Rectal smooth muscle tissue (tissue), 1 donor: ENCODE measurements around the gene GADL1.

Source experiments
- H3K27ac ChIP-seq: one replicate; pipeline ENCODE4 v1.7.0; 2013; ENCODE audit warnings: low read depth, low read length, inconsistent platforms
- H3K27me3 ChIP-seq: one replicate; pipeline ENCODE4 v1.7.0; 2013; ENCODE audit warnings: low read length; ENCODE audit not compliant: control insufficient read depth, insufficient read depth
- H3K36me3 ChIP-seq: one replicate; pipeline ENCODE4 v1.7.0; 2013; ENCODE audit warnings: low read length; ENCODE audit not compliant: control insufficient read depth, insufficient read depth
- H3K4me1 ChIP-seq: one replicate; pipeline ENCODE4 v1.7.0; 2013; ENCODE audit warnings: low read length; ENCODE audit not compliant: control insufficient read depth, insufficient read depth
- H3K4me3 ChIP-seq: one replicate; pipeline ENCODE4 v1.7.0; 2013; ENCODE audit warnings: low read length
- H3K9ac ChIP-seq: one replicate; pipeline ENCODE4 v1.7.0; 2013; ENCODE audit warnings: low read length

The GADL1 gene

GRCh38 chr3:30835667-30836066, 58.8 kb downstream of the GADL1 start:
- no peaks in the 10 kb centered on the region for H3K27me3 ChIP-seq
- H3K36me3 ChIP-seq = no peaks in the 10 kb centered on the region
- H3K4me3 ChIP-seq = no peak overlapping the region
- H3K4me1 ChIP-seq = no peaks in the 10 kb centered on the region
- H3K27ac ChIP-seq = no peak overlapping the region
- H3K9ac ChIP-seq = no peak overlapping the region

GRCh38 chr3:30832961-30833575, 61.4 kb downstream of the GADL1 start:
- Histone ChIP-seq H3K9ac (no peak overlapping the region), H3K36me3 (no peaks in the 10 kb centered on the region), H3K27me3 (no peaks in the 10 kb centered on the region)

GRCh38 chr3:30827080-30827479, 67.4 kb downstream of the GADL1 start:
- no peak overlapping the region for H3K4me3 ChIP-seq
- H3K4me1 ChIP-seq = no peaks in the 10 kb centered on the region
- no peak overlapping the region for H3K27ac ChIP-seq
- H3K9ac ChIP-seq = no peak overlapping the region
- H3K27me3 ChIP-seq = no peaks in the 10 kb centered on the region
- H3K36me3 ChIP-seq = no peaks in the 10 kb centered on the region

More at GRCh38 chr3:30832961-30833575, 61.4 kb downstream of the GADL1 start:
- Histone ChIP-seq H3K27ac (no peak overlapping the region), H3K4me1 (no peaks in the 10 kb centered on the region), H3K4me3 (no peak overlapping the region)

DNA sequence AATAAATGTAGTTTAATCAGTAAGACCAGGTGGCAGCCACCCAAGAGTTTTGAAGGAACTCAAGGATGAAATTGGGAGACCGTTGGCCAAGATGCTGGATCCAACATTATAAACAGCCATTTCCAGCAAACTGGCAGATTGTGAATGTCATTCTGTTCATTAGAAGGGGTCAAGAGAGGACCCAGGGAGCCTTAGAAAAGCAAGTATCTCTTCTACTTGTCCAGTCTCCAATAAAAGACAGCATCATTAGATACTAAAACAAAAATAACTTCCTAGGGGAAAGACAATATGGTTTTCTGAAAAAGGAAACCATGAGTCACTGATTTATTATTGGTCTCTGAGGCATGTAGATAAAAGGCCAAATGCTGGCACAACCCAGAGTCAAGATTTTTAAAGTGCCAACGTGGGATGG, 67.9 kb downstream of the GADL1 start:
- H3K4me3 ChIP-seq = no peak overlapping the region
- no peaks in the 10 kb centered on the region for H3K4me1 ChIP-seq
- H3K9ac ChIP-seq = no peak overlapping the region
- H3K36me3 ChIP-seq = no peaks in the 10 kb centered on the region
- H3K27me3 ChIP-seq = no peaks in the 10 kb centered on the region
- no peak overlapping the region for H3K27ac ChIP-seq

GRCh38 chr3:30819067-30819798, 75.2 kb downstream of the GADL1 start:
- H3K36me3 ChIP-seq = no peaks in the 10 kb centered on the region
- no peak overlapping the region for H3K27ac ChIP-seq
- H3K9ac ChIP-seq = no peak overlapping the region
- H3K4me3 ChIP-seq = no peak overlapping the region
- no peaks in the 10 kb centered on the region for H3K4me1 ChIP-seq
- no peaks in the 10 kb centered on the region for H3K27me3 ChIP-seq

DNA sequence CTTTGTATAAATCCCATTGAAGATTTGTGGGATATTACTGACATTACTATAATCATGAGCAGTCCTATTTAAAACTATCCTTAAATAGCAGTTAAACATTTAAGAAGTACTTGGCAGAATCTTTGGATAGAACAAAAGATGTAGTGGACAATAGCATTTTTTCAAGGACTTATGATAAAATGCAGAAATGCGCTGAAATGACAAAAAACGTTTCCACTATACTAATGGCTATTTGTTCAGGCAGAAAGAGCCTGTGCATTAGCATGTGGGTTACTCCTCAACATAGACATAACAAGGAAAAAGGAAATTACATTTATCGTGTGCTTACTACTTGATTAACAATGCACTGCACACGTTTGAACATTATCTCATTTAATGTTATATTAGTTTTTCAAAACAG, 80.7 kb downstream of the GADL1 start:
- no peak overlapping the region for H3K27ac ChIP-seq
- no peaks in the 10 kb centered on the region for H3K36me3 ChIP-seq
- peaks cover 5% of the 10 kb centered on the region for H3K4me1 ChIP-seq
- H3K9ac ChIP-seq = no peak overlapping the region
- no peak overlapping the region for H3K4me3 ChIP-seq
- no peaks in the 10 kb centered on the region for H3K27me3 ChIP-seq

- no peaks in the 10 kb centered on the region for H3K36me3 ChIP-seq
- H3K4me3 ChIP-seq = peak overlapping the region; percentile 11
- H3K4me1 ChIP-seq = peaks cover 5% of the 10 kb centered on the region
- no peak overlapping the region for H3K27ac ChIP-seq
- no peak overlapping the region for H3K9ac ChIP-seq
- H3K27me3 ChIP-seq = no peaks in the 10 kb centered on the region
These were observed 83.2 kb downstream of the GADL1 start for GRCh38 chr3:30811151-30811795.

GRCh38 chr3:30810625-30811024, 83.8 kb downstream of the GADL1 start:
- no peak overlapping the region for H3K9ac ChIP-seq
- H3K27ac ChIP-seq = no peak overlapping the region
- H3K27me3 ChIP-seq = no peaks in the 10 kb centered on the region
- H3K4me3 ChIP-seq = no peak overlapping the region
- H3K4me1 ChIP-seq = peaks cover 5% of the 10 kb centered on the region
- H3K36me3 ChIP-seq = no peaks in the 10 kb centered on the region

DNA sequence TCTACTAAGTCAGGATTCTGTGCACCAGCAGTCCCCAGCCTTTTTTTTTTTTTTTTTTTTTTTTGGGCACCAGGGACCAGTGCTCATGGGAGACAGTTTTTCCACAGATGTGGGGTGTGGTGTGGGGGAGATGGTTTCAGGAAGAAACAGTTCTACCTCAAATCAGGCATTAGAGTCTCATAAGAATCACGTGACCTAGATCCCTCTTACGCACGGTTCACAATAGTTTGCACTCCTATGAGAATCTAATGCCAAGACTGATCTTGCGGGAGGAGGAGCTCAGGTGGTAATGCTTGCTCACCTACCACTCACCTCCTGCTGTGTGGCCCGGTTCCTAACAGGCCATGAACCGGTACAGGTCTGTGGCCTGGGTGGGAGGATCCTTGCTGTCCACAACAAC, 88.8 kb downstream of the GADL1 start:
- no peak overlapping the region for H3K27ac ChIP-seq
- H3K4me1 ChIP-seq = no peaks in the 10 kb centered on the region
- H3K4me3 ChIP-seq = no peak overlapping the region
- no peaks in the 10 kb centered on the region for H3K36me3 ChIP-seq
- no peaks in the 10 kb centered on the region for H3K27me3 ChIP-seq
- no peak overlapping the region for H3K9ac ChIP-seq

GRCh38 chr3:30804984-30805383, 89.5 kb downstream of the GADL1 start:
- Histone ChIP-seq H3K4me3 (no peak overlapping the region), H3K27me3 (no peaks in the 10 kb centered on the region), H3K4me1 (no peaks in the 10 kb centered on the region), H3K27ac (no peak overlapping the region), H3K36me3 (no peaks in the 10 kb centered on the region), H3K9ac (no peak overlapping the region)

DNA sequence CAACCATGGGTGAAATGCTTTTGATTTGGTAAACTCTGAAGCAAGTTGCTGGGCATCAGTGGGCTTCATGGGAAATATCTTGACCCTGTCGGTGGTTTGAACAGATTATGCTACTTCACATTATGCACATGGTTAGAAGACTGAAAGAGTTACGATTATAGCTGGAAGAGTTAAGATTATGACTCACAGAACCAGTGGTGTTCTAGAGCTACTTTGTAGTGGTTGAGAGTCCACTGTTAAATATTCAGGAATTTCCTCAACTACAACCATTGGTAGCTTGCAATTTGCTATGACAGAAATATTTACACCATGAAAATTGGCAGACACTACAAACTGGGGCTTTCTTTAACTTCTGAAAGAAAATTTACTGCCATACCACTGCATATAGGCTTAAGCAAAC, 99.3 kb downstream of the GADL1 start:
- H3K4me1 ChIP-seq = no peaks in the 10 kb centered on the region
- no peak overlapping the region for H3K4me3 ChIP-seq
- no peaks in the 10 kb centered on the region for H3K36me3 ChIP-seq
- H3K27ac ChIP-seq = no peak overlapping the region
- no peaks in the 10 kb centered on the region for H3K27me3 ChIP-seq
- no peak overlapping the region for H3K9ac ChIP-seq

DNA sequence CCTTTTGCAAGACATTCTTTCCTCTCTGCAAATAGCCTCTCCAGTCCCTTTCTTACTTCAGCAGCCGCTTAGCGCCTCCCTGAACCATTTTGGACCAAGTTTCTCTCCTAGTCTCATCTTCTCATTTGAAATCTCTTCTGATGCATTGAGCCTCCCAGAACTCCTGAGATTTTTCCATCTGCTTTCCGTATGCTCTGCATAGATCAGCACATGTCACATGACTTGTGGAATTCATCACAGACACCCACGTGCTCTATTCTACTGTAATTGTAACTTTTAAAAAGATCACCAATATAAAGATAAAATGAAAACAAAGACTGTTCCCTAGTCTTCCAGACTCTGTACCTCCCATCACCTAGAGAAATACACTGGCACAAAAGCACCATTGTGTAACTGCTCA, 100.7 kb downstream of the GADL1 start:
- Histone ChIP-seq H3K27ac (no peak overlapping the region), H3K4me1 (no peaks in the 10 kb centered on the region), H3K4me3 (no peak overlapping the region), H3K36me3 (no peaks in the 10 kb centered on the region), H3K27me3 (no peaks in the 10 kb centered on the region), H3K9ac (no peak overlapping the region)
